ENCODE results near the gene AGMO.
A peak's percentile ranks its signal among the peaks of the same experiment; 100 is the strongest.
"Not testable (repeated sequence)": the region's sequence is repeated elsewhere in the genome, so short reads cannot be mapped to it uniquely, and the experiment has no call there.

Gene AGMO

DNA sequence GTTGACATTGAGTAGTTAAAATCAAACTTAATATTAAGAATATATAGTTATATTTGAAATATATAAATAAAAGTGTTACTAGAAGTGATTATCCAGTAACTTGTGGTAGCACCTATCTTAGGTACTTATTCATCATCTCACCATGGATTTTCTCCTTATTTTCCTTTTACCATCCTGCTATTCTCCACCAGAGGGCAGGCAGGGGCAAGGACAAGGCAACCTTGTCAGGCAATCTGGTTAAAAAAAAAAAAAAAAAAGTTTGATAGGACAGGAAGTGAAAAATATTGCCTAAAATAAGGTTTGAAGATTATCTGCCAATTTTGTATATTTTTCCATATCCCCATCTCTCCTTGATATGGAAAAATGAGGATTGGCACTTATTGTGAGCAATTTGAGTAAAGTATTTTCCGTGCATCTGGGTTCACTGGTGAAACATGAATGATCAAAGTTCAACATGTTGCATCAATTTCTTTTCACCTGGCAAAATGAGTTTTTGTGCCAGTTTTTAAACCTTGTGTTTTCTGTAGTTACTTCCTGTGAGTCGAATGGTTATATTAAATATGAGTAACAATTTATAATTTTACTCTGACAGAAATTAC lies 256.7 kb downstream of the AGMO start:
- DNase-seq: peak; percentile 22

DNA sequence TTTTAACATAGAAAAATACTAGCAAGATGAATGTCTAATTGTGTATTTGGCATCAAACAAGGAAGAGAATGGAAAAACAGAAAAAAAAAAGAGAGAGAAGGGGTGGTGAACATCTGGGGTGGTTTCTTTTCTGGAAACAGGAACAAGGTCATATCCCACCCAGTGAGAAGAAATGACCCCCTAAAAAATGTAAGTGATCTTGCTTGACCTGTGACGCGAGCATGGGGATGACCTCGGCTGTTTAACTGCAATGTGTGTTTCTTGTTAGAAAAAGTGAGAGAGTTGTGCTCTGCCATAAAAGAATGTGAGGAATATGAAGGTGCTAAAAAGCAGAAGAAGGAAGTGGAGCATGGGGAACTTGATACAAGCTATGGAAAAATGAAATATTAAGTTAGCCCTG lies 258.5 kb downstream of the AGMO start:
- no peak for DNase-seq

DNA sequence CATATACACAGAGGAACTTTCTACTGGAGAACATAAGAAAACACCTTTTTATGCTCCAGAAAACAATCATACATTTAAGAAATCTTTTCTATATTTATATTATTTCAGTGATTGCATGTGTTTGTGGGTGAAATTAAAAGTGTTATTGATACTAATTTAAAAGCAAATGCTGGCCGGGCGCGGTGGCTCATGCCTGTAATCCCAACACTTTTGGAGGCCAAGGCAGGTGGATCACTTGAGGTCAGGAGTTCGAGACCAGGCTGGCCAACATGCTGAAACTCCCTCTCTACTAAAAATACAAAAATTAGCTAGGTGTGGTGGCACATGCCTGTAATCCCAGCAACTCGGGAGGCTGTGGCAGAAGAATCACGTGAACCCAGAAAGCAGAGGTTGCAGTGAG lies 260.8 kb downstream of the AGMO start:
- DNase-seq: not testable (repeated sequence)

DNA sequence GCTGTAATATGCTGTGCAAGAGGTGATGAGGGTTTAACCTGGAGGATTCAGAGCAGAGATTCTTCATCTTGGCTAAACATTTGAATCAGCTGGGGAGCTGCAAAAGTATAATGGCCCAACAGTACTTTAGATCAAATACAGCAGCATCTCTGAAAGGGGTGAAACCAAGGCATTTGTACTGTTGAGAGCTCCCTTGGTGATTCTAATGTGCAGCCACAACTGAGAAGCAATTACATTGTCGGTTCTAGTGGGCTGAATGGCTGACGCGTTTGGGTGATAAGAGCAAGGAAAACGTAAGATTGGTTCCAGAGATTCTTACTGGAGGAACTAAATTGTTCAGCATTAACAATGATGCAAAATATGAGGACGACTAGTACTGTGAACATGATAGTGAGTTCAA lies 269.7 kb downstream of the AGMO start:
- DNase-seq: no peak

DNA sequence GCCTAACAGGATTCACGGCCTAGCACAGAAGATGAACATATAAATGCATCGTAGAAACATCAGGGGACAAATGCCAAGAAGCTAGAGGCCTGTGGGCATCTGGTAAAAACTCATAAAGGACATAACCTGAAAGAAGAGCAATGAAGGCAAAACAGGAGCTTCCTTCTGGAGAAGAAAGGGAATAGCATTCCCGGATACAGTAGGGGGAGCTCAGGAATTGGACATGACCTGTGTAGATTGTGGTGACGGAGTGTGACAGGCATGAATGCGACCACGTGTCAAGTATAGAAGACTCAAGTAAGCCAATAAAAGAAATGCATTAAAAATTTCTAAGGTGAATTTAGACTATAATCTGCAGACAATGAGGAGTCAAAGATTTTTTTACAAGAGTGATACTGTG lies 270.1 kb downstream of the AGMO start:
- DNase-seq: no peak

DNA sequence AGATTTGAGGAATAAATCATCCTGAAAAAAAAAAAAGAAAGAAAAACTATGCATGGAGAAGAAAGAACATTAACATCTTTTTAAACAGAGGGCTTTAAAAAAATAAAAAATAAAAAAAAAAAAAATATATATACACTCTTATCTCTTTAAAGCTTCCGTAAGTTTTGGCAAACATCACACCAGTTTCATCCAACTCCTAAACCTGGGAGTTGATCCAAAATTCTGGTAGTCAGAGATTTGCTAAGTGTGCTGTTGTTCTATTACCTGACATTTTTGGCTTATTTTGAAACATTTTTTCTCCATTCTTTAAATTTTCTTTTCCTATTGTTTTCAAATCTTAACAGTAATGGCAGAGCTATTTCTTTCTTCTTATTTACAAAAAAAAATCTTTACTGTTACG lies 273.1 kb downstream of the AGMO start:
- DNase-seq: no peak

DNA sequence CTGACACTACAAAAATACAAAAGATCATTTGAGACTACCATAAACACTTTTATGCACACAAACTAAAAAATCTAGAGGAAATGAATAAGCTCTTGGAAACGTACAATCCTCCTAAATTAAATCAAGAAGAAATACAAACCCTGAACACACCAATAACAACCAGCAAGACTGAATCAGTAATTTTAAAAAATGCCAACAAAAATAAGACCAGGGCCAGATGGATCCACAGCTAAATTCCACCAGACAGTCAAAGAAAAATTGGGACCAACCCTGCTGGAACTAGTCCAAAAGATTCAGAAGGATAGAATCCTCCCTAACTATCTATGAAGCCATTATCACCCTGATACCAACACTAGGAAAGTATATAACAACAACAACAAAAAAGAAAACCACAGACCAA lies 277.4 kb downstream of the AGMO start:
- no peak for DNase-seq

DNA sequence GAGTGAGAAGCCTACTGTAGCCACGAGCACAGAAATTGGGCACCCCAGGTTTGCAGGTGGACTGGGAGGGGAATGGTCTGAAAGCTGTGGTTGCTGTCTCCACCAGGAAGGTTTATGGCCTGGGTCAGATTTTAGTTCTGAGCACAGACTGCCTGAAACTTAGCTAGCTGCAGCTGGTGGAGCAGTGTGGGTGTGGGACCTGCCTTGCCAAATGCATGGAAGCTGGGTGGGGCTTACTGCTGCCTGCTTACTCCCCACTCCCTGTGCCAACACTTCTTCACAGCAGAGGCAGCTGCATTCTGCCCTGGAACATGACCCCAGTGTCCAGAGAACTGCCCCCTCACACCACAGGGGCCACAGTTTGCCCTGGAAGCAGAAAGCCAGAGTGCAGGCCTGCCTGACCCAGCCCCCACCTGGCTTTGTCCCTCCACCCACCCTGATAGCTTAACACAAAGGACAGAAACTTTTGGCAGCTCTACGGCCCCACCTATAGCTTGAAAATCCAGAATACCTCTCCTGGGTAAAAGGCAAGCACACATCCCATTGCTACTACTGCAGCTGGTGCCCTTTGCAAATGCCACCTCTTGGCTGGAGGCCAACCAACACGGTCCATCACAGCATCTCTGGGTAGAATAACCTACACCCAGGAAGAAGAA lies 281.6 kb downstream of the AGMO start:
- no peak for DNase-seq

DNA sequence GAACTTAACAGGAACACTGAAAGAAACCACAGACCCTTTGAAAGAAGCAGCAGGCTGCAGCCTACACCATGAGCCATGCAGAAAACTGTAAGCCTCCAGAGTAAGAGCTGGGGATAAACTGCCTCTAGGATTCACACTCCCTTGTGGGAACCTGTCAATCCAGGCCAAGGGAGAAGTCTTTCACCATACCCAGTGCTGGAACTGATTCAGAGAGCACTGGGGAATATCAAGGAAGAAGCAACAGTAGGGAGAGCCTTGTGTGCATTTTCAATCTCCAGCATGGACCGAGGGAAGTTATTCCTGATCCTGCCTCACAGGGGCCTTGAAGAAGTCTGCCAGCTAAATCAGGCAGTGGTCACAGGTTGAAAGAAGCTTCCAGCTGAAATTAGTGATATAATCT lies 282.2 kb downstream of the AGMO start:
- no peak for DNase-seq

DNA sequence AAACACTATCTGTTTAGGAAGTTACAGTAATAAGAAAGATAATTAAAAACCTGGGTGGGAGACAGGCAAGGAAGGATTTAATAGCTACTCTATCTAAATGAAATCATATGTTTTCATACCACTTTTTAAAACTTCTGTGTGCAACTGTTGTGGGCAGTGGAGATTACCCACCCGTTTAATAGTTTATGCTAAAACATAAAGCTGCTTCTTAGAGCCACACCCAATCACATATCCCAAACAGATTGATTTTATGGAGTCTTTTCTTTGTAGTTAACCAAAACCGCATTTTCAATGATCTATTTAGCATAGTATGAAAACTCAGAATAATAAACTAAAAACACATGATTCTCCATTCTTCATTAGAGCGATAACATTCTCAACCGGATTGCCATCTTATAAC lies 304.1 kb downstream of the AGMO start:
- no peak for DNase-seq

DNA sequence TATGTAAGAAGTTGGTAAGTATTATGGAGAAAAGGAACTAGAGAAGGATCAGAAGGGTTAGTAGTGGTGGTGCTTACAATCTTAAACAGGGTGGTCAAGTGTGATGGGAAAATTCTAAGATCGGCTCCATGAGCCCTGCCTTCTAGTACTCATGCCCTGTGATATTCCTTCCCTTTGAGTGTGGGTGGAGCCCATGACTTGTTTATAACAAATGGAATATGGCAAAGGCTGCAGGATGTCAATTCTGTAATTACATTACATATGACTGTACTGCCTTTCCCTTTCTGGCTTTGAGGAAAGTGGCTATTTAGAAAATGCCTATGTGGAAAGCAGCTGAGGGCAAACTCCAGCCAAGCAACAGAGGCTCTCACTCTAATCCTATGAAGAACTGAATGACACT lies 309.6 kb downstream of the AGMO start:
- DNase-seq: no peak

DNA sequence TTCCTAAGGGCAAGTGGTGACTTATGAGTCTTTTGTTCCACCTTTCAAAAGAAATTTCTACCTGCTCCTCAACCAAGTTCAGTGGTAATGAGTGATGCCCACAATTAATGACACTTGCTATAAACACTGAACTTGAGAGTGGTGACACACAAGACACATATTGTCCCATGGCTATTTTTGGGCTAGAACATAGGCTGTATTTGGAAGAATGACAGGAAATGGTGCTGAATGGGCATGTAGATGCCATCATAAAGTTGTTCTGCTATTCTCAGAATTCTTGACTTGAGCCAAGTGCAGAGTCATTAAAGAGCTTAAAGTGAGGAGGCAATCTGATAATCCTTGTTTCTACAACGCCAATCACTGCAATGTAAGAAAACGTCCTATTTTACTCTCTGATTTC lies 313.3 kb downstream of the AGMO start:
- no peak for DNase-seq

DNA sequence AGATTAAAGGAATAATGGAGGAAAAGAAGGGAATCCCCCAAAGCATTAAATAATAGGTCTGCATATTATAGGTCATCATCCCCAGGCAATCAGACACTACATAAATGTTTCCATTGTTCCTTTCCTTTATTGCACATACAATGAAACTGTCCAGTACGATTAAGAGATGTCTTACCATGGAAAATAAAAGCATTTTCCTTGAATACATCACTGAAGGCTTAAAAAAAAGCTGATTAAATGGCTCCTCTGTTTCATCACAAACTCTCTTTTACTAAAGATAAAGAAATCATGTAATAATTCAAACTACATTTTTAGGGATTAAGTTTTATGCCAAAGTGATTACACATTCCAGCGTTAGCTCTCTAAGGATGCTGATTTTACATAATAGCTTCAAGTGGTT lies 316.0 kb downstream of the AGMO start:
- DNase-seq: no peak

DNA sequence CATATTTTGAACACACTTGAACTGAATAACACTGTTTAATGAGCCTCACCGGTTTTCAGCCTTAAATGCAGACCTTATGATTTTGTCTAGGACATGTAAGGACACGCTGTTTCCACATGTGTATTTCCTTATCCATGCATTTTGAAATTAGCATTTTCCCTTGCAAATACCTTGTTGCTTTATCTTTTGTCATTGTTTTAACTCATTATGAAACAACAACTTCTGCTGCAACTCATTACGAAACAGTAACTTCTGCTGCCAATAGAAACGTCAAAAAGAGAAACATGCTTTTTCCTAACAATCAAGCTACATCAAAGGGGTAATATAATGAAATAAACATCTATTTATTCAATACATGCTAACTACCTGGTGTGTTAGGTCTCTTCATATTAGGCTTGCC lies 322.0 kb downstream of the AGMO start:
- no peak for DNase-seq

DNA sequence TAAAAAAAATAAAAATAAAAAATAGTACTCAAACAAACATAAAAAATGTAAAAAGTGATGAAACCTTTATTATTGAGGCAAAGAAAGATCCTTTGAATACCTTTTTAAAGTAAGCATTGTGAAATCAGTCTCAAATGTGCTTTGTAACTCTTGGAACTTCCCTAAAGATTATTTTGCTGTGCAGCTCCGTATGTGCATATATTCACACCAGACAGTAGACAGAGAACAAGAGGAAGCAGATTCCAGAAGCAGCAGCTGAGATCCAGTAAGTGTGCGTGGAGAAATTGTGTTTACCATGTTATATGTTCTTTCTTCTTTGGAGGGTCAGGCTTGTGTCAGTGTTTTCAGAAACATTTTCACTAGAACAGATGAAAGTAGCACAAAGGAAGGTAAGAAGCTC lies 324.9 kb downstream of the AGMO start:
- no peak for DNase-seq

DNA sequence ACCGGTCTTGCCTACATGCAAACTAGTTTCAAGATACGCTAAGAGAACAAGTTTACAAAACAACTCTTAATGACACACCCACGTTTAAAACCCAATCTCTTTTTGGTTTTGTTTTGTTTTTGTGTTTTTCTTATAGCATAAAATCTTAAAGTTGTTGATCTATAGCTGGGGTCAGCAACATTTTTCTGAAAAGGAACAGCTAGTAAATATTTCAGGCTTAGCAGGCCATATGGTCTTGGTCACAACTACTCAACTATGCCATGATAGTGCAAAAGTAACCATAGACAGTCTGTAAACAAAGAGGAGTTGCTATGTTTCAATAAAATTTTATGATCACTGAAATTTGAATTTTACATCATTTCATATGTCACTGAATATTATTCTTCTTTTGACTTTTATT lies 327.4 kb downstream of the AGMO start:
- no peak for DNase-seq

DNA sequence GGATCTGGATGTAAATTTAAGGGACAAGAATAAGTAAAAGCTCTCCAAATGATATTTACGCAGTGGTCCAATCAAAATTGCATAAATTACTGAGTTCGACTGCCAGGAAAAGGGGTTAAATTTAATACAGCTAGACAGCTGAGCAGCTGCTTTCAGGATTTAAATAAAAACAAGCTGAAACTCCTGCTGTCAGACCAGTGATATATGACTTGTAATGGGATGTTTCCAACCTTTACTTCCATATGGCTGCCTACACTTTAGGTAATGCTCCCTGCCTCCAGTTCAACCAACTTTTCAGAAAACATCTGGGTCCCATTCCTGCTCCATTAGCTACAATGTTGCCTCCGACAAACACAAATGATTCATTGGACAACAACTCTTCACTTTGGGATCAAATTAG lies 333.0 kb downstream of the AGMO start:
- DNase-seq: peak; percentile 97

DNA sequence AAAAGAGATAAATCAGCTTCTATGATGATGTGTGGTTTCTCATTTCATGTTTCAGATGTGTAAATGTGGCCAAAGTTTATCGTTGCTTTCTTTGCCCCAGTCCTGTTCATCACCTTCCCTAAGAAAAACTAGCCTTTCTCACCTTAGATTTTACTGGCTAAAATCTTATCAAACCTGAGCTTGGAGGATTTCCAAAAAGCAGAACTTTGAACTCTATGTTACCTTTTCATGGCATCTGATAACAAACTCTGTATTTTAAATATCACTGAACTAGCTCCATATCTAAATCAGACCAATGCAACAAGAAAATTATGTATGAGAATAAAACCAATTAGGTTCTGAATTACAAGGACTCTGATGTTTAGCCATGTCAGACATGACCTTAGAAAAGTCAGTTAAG lies 335.8 kb downstream of the AGMO start:
- no peak for DNase-seq

DNA sequence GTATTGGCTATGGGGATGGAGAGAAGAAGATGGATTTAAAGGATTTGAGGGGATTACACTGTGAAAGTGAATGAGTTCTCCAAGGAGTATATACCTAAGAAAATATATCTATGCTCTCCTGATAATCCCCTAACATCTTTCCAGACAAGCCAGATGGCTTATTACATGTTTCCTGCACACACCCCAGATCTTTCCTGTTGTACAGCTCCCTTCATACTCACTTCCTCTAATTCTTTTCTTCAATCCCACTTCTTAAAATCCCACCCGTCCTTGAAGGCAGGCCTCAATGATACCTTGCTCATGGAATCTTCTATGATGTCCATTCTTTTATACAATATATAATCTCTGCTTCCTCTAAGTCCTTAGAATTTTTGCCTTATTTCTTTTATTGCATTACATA lies 342.1 kb downstream of the AGMO start:
- DNase-seq: peak; percentile 15

DNA sequence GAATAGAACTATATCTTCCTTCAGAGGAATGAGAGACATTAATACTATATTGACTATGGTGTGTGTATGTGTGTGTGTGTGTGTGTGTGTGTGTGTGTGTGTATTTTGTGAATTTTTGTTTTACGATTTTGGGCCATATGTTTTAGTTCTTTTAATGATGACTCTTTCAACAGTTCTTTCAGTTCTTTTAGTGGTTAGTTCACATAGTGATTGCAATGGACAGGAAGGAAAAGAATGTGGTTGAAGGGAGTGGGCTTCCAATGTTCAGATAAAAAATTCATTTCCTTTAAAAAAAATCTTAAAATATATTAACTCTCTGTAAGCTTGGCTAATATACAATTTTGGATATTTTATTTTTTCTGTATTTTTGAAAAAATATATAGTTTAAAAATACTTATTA lies 343.6 kb downstream of the AGMO start:
- DNase-seq: no peak

DNA sequence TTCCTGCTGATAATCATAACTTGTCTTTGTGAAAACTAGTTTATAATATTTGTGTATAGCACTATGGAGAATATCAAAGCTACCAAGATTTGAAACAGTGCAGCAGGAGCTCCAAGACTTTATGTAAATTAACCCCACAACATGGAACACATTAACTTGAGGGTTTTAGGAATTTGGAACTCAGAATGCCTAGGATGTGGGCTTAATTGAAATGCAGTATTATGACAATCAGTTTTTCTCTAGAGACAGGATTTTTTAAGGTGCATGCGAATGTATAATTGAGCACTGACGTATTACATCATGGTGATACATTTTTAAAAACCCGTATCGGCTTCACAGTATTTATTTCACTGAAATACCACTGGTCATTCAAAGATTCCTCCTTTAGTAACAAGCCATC lies 346.2 kb downstream of the AGMO start:
- DNase-seq: no peak

DNA sequence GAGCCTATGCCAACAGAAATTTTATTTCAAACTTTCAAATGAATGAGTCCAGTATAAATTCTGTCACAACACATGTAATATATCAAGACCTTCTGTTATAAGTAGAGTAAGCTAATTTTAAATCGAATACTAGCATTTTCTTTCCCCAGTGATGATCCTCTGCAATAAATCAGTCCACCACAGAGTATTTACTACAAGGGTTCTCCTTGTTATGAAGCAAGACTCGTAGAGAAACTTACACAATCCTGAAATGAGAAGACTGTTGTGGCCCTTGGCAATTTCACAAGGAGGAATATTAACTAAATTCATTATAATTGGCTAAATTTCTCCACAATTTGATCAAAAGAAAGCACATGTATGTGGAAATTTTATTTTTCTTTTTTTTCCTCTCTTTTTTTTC lies 346.8 kb downstream of the AGMO start:
- DNase-seq: no peak

DNA sequence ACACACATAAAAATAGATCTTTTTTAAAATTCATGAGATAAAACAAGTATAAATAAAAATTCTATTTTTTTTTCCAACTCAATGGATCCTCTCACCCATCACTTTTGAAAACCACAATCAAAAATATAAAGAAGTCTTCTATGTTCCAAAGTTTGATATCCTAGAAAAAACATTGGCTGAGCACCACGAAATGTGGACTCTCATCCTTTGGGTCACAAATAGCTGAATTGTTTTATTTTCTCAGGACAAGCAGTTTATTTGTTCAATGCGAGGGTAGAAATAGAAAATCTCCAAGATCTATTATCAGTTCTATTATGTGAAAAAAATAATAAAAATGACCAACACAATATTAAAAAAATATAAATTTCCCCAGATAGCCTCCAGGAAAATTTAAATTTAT lies 348.7 kb downstream of the AGMO start:
- DNase-seq: no peak

DNA sequence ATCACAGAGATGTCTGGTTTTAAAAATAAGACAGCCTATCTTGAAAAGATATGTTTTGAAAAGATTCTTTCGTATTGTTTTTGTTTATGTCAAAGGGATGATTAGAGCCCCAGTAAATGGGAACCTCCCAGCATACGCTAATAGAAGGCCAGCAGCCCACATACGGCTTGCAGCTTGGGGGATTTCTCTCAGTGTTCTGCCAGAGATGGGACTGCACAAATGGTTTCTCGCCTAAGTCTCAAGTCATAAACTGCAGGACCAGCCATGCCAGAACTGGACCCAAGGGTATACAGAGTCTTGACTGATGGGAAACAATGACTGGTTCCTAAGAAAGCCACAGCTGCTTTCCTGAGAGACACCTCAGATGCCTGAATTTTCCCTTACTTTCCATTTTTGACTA lies 352.4 kb downstream of the AGMO start:
- DNase-seq: no peak

DNA sequence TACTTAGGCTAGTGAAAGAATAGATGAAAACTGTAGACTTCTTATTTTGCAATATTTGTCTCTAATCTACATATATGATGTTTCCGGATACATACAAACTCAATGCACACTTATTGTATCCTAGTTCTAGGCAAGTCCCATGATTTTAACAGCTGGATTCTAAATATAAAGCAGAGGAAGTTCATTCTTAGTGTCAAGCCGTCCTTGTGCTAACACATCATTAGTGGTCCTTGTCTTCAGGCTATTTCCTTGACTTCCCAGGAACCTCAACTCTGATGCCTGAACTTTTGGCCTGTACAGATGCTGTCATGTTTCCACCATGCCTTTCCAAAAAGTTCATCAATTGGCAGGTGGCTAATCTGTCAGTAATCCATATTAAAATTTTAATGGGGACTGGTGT lies 357.4 kb downstream of the AGMO start:
- no peak for DNase-seq

DNA sequence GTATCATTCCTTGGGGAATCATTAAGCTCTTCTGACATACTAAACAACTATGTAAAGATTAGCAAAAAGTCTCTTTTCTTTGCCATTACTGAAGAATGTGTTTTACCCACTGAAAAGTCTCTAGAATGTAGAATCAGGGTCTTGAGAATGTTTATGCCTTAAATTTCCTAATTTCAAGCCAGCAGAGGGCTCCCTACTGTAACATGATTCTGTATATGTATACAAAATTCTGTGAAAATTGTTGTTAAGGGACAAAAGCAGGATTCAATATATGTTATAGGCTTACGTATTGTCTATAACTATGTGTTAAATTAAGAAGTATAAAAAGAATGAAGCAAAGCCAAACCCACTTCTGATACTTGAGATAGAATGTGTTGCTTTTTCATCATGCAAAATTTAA lies 362.3 kb downstream of the AGMO start:
- peak; percentile 11 for DNase-seq
